Chondrocyte (in vitro differentiated cells): Measurements from ENCODE around the gene CD200. TPM values are rescaled to one million over a fixed set of nuclear protein-coding genes. Genes with fewer than 3 reads are reported as not detected.

Experiments
- DNase-seq: peaks from one replicate; pipeline ENCODE4 v3.0.0; 2021; ENCODE audit warnings: mixed read lengths, low spot score
- H3K27ac Mint-ChIP-seq: one replicate; pipeline ENCODE4 v1.8.0; 2021; ENCODE audit warnings: mild to moderate bottlenecking, moderate library complexity, mixed read lengths; ENCODE audit not compliant: unreplicated experiment
- H3K27me3 Mint-ChIP-seq: 2 replicates; pipeline ENCODE4 v1.8.0; 2021; ENCODE audit warnings: low read depth, mixed read lengths
- H3K36me3 Mint-ChIP-seq: 2 replicates; pipeline ENCODE4 v1.8.0; 2021; ENCODE audit warnings: low read depth, mixed read lengths
- H3K4me1 Mint-ChIP-seq: 2 replicates; pipeline ENCODE4 v1.8.0; 2021; ENCODE audit warnings: low read depth, mild to moderate bottlenecking, mixed read lengths
- H3K4me3 Mint-ChIP-seq: one replicate; pipeline ENCODE4 v1.8.0; 2021; ENCODE audit warnings: mild to moderate bottlenecking, moderate library complexity, mixed read lengths; ENCODE audit not compliant: unreplicated experiment
- H3K9me3 Mint-ChIP-seq: 2 replicates; pipeline ENCODE4 v1.8.0; 2021; ENCODE audit warnings: low read depth, mixed read lengths
- total RNA-seq: library from RNA; stranded (reverse); gene quantifications from 3 replicates; pipeline ENCODE4 v1.2.1, GENCODE V29; 2021
- TF ChIP-seq, protein P1 (sequence below): fragments of 200-600 bp; sonication (generic); IDR thresholded peaks from 2 replicates; pipeline ENCODE4 v1.5.0; 2021; ENCODE audit warnings: antibody characterized with exemption, mild to moderate bottlenecking, moderate library complexity

Gene CD200
- total RNA-seq, 1 donor from 2014 or later, result 1.7 TPM

DNA sequence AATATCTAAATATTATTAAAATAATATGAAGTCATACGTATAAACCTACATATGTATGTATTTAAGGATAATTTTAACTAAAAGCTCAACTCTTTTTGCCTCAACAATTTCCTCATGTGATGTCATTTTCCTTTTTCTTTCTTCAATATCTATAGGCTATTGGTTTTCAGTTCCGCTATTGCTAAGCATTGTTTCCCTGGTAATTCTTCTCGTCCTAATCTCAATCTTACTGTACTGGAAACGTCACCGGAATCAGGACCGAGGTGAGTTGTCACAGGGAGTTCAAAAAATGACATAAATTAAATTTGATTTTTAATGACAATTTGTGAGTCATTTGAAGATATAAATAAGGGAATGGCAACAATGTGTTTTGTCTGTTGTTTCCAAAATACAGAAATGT is 16.6 kb downstream of the CD200 start:
- Mint-ChIP-seq H3K27ac (no peak overlapping the region), H3K9me3 (peaks cover under 1% of the 10 kb centered on the region), H3K4me1 (no peaks in the 10 kb centered on the region), H3K27me3 (no peaks in the 10 kb centered on the region), H3K4me3 (no peak overlapping the region), H3K36me3 (peaks cover 3% of the 10 kb centered on the region)
- TF ChIP-seq, protein P1, sequence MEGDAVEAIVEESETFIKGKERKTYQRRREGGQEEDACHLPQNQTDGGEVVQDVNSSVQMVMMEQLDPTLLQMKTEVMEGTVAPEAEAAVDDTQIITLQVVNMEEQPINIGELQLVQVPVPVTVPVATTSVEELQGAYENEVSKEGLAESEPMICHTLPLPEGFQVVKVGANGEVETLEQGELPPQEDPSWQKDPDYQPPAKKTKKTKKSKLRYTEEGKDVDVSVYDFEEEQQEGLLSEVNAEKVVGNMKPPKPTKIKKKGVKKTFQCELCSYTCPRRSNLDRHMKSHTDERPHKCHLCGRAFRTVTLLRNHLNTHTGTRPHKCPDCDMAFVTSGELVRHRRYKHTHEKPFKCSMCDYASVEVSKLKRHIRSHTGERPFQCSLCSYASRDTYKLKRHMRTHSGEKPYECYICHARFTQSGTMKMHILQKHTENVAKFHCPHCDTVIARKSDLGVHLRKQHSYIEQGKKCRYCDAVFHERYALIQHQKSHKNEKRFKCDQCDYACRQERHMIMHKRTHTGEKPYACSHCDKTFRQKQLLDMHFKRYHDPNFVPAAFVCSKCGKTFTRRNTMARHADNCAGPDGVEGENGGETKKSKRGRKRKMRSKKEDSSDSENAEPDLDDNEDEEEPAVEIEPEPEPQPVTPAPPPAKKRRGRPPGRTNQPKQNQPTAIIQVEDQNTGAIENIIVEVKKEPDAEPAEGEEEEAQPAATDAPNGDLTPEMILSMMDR, result no peak
- DNase-seq, result no peak

DNA sequence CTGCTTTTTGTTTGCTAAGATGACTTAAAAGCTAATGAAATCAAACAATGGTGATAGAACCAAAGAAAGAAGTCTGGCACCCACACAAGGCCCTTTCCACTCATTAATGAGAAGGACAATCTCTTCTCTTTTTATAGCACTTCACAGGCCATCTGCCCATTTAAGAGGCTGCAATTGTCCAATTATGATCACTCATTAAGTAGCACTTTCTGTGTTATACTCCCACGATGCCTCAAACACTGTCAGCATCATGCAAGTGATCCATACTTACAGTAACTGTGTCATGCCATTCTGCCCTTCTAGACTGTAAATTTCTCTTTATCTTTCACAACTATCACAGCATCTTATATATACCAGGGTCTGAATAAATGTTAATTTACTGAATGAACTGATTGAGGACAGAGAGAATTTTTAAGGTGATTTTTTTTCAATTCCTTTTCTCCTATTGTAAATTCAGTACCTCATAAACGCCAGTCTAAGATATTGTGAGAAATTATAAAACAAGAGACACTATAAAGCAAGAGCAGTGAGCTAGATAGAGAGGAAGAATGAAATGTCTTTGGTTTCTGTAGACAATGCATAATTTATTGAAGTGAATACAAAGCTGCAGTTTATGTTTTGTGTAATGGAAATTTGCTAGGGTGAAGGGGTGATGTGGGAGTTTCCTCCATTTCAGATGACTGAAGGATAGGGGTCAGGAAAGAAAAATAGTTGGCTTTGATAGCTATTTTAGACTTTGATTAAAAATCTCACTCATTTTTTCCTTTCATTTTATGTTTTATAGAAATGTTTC is 17.3 kb downstream of the CD200 start:
- H3K4me1 Mint-ChIP-seq, result no peaks in the 10 kb centered on the region
- TF ChIP-seq, protein P1, result no peak
- H3K27me3 Mint-ChIP-seq, result no peaks in the 10 kb centered on the region
- peaks cover 1% of the 10 kb centered on the region for H3K36me3 Mint-ChIP-seq
- no peak overlapping the region for H3K4me3 Mint-ChIP-seq
- DNase-seq, result no peak
- H3K9me3 Mint-ChIP-seq, result no peaks in the 10 kb centered on the region
- no peak overlapping the region for H3K27ac Mint-ChIP-seq

DNA sequence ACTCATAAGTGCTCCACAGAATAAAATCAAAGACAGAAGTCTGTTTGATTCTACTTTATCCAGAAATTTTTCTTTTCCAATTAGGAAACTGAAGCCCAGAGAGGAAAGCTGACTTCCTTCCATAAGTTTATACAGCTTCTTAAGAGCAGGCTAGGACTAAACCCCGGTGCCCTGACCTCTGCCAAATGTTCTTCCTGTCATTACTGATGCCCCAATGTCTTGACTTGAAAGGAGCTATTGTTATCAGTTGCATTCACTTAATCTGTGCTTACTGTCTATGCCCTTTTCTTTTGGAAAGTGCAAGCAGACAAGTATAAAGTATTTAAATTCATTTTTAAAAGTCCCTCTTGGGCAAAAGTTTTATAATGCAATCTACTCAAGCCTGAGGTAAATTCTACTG is 18.1 kb downstream of the CD200 start:
- Mint-ChIP-seq H3K4me3 (no peak overlapping the region), H3K4me1 (no peaks in the 10 kb centered on the region), H3K27ac (no peak overlapping the region), H3K27me3 (no peaks in the 10 kb centered on the region), H3K9me3 (no peaks in the 10 kb centered on the region), H3K36me3 (no peaks in the 10 kb centered on the region)
- no peak for DNase-seq
- TF ChIP-seq, protein P1, result no peak

DNA sequence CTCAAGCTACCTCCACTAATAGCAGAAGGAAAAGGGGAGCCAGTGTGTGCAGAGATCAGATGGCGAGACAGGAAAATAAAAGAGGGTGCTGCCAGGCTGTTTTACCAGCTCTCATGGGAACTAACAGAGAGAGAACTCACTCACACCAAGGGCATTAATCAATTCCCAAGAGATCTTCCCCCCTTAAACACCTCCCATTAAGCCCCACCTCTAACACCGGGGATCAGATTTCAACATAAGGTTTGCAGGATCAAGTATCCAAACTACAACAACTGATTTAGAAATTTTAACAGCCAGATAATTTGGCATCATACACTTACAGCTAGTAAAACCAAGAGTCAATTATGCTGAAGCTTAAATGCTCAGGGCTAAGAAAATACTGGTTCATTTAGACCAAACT is 18.9 kb downstream of the CD200 start:
- TF ChIP-seq, protein P1, result no peak
- no peak for DNase-seq
- Mint-ChIP-seq H3K4me1 (no peaks in the 10 kb centered on the region), H3K9me3 (no peaks in the 10 kb centered on the region), H3K36me3 (no peaks in the 10 kb centered on the region), H3K27ac (no peak overlapping the region), H3K27me3 (no peaks in the 10 kb centered on the region), H3K4me3 (no peak overlapping the region)

DNA sequence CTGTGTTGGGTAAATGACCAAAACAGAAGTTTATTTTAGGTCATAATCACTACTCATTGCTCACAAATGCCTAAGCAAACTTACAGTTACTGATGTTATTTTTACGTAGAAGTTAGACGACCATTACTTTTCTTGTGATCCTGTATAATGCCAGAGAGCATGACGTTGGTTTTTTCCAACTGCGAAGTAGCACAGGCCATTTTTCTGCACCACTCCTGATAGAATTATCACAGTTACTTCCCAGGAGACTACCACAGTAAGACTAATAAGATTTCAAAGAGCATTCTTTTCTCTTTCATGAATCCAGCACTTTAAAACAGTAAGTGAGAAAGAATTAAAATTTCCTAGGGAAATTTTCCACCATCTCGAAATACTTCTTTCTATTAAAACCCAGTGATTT is 19.8 kb downstream of the CD200 start:
- TF ChIP-seq, protein P1, result no peak
- no peaks in the 10 kb centered on the region for H3K9me3 Mint-ChIP-seq
- H3K27ac Mint-ChIP-seq, result no peak overlapping the region
- H3K4me3 Mint-ChIP-seq, result no peak overlapping the region
- H3K36me3 Mint-ChIP-seq, result no peaks in the 10 kb centered on the region
- no peaks in the 10 kb centered on the region for H3K27me3 Mint-ChIP-seq
- H3K4me1 Mint-ChIP-seq, result no peaks in the 10 kb centered on the region
- DNase-seq, result no peak
